Measurements from ENCODE around the gene NFIB. TPM values are rescaled to one million over a fixed set of nuclear protein-coding genes. Genes with fewer than 3 reads are reported as not detected.

Gene NFIB
- total and polyA plus RNA-seq, 2 experiments from 2014 or later, result 5.3 to 6.0 TPM

DNA sequence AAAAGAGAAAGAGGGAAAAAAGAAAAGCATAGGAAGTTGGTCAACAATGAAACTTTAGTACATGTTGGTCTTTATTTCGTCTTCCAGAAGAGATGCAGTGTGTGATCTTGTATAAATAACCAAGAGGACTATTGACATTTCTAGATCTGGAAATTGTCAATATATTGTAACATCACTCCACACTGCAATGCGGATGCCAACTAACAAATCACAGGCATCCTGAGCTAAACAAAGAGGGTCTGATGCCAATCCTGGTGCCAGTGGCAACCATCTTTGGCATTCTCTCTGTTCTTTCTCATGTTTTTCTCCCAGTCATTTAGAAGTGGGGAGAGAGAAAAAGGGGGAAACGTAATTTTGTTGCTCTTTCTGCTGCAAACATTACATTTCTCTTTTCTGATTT is 9.7 kb downstream of the NFIB start:
- 93 to 98% methylated on average over 3 of the region's 3 CpGs for WGBS, 2 experiments (ENCODE audit: low coverage in 1 of 2, low lambda C conversion rate in 2 of 2, missing lambda C conversion rate in 2 of 2)

DNA sequence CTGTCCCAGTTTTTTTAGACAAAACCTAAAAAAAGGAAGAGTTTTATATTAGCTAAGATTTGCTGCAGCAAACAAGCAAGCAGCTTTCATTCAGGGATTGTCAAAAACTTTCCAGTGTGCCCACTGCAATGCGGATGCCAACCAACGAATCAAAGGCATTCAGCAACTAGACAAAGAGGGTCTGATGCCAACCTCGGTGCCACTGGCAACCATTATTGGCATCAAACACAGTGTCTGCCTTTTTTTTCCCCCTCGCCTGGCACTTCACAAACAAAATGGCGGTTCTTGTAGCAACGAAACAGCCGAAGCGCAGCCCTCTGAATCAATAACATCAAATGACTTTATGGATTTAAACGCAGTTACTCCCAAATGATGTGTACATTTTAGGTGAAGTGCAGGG is 10.4 kb downstream of the NFIB start:
- WGBS, 2 experiments (ENCODE audit: low coverage in 1 of 2, low lambda C conversion rate in 2 of 2, missing lambda C conversion rate in 2 of 2), result 93 to 98% methylated on average over 9 of the region's 9 CpGs
- H3K79me2 ChIP-seq (ENCODE audit: insufficient read depth), result no peaks in the 10 kb centered on the region
- H3K4me3 ChIP-seq, result no peak overlapping the region
- no peaks in the 10 kb centered on the region for H3K4me1 ChIP-seq (ENCODE audit: insufficient read depth)
- no peak for DNase-seq
- H3K27me3 ChIP-seq (replicated peaks; ENCODE audit: insufficient read depth), result no peaks in the 10 kb centered on the region
- no peaks in the 10 kb centered on the region for H4K20me1 ChIP-seq (ENCODE audit: insufficient read depth)
- in situ Hi-C loops (cut with MboI), result no loop called here
- no peaks in the 10 kb centered on the region for H3K9me3 ChIP-seq (ENCODE audit: low read depth)
- no peak overlapping the region for H3K9ac ChIP-seq
- no peak overlapping the region for H2AFZ ChIP-seq
- peaks cover 6% of the 10 kb centered on the region; the same call in 1 of the 2 replicates for H3K36me3 ChIP-seq (ENCODE audit: low read depth)
- TF ChIP-seq EZH2 (IDR thresholded peaks at IDR 0.05; ENCODE audit: insufficient read depth, poor library complexity, severe bottlenecking) (no peak), EZH2phosphoT487 (IDR thresholded peaks at IDR 0.05; ENCODE audit: insufficient read depth, low read depth) (no peak)
- H3F3A ChIP-seq (ENCODE audit: insufficient read depth), result no peaks in the 10 kb centered on the region
- H3K27ac ChIP-seq, result no peak overlapping the region
- H3K4me2 ChIP-seq (ENCODE audit: unreplicated experiment), result no peak overlapping the region
- H3K9me2 ChIP-seq (ENCODE audit: insufficient read depth), result no peaks in the 10 kb centered on the region

More for the DNA sequence above, 9.7 kb downstream of the NFIB start:
- Histone ChIP-seq H3K36me3 (ENCODE audit: low read depth) (peaks cover 6% of the 10 kb centered on the region; the same call in 1 of the 2 replicates), H3K79me2 (ENCODE audit: insufficient read depth) (no peaks in the 10 kb centered on the region), H3F3A (ENCODE audit: insufficient read depth) (no peaks in the 10 kb centered on the region), H3K9me3 (ENCODE audit: low read depth) (no peaks in the 10 kb centered on the region), H3K4me2 (ENCODE audit: unreplicated experiment) (no peak overlapping the region), H3K9me2 (ENCODE audit: insufficient read depth) (no peaks in the 10 kb centered on the region), H4K20me1 (ENCODE audit: insufficient read depth) (no peaks in the 10 kb centered on the region), H3K27me3 (replicated peaks; ENCODE audit: insufficient read depth) (no peaks in the 10 kb centered on the region), H3K4me1 (ENCODE audit: insufficient read depth) (no peaks in the 10 kb centered on the region), H2AFZ (no peak overlapping the region), H3K27ac (no peak overlapping the region), H3K9ac (no peak overlapping the region), H3K4me3 (no peak overlapping the region)
- no peak for TF ChIP-seq EZH2 (IDR thresholded peaks at IDR 0.05; ENCODE audit: insufficient read depth, poor library complexity, severe bottlenecking)
- TF ChIP-seq EZH2phosphoT487 (IDR thresholded peaks at IDR 0.05; ENCODE audit: insufficient read depth, low read depth), result no peak
- in situ Hi-C loops (cut with MboI), result no loop called here
- DNase-seq, result no peak

DNA sequence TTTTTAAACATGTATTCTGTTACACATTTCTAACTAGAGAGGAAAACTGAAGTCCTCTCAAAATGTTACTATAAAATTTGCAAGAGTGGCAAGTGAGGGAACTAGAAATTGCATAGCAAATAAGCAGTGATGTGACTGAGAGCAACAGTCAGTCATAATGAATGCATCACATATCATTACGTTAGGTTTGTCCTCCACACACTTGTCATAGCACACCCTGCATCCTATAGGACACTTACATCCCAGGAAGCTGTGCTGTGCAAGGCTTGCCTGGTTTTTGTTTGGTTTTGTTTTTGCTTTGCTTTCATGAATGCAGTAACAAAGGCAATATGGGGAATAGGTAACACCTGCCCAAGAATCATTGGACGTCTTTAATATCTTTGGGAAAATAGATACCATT is 10.8 kb downstream of the NFIB start:
- Histone ChIP-seq H2AFZ (no peak overlapping the region), H3K79me2 (ENCODE audit: insufficient read depth) (no peaks in the 10 kb centered on the region), H3K4me1 (ENCODE audit: insufficient read depth) (no peaks in the 10 kb centered on the region), H3K27ac (no peak overlapping the region), H3K9me3 (ENCODE audit: low read depth) (no peaks in the 10 kb centered on the region), H3K9me2 (ENCODE audit: insufficient read depth) (no peaks in the 10 kb centered on the region), H3K4me2 (ENCODE audit: unreplicated experiment) (no peak overlapping the region), H3F3A (ENCODE audit: insufficient read depth) (no peaks in the 10 kb centered on the region), H4K20me1 (ENCODE audit: insufficient read depth) (no peaks in the 10 kb centered on the region), H3K27me3 (replicated peaks; ENCODE audit: insufficient read depth) (no peaks in the 10 kb centered on the region), H3K36me3 (ENCODE audit: low read depth) (peaks cover 6% of the 10 kb centered on the region; the same call in 1 of the 2 replicates), H3K4me3 (no peak overlapping the region), H3K9ac (no peak overlapping the region)
- DNase-seq, result no peak
- in situ Hi-C loops (cut with MboI), result no loop called here
- 99 to 100% methylated on average over 2 of the region's 2 CpGs for WGBS, 2 experiments (ENCODE audit: low coverage in 1 of 2, low lambda C conversion rate in 2 of 2, missing lambda C conversion rate in 2 of 2)
- no peak for TF ChIP-seq EZH2phosphoT487 (IDR thresholded peaks at IDR 0.05; ENCODE audit: insufficient read depth, low read depth)
- no peak for TF ChIP-seq EZH2 (IDR thresholded peaks at IDR 0.05; ENCODE audit: insufficient read depth, poor library complexity, severe bottlenecking)

DNA sequence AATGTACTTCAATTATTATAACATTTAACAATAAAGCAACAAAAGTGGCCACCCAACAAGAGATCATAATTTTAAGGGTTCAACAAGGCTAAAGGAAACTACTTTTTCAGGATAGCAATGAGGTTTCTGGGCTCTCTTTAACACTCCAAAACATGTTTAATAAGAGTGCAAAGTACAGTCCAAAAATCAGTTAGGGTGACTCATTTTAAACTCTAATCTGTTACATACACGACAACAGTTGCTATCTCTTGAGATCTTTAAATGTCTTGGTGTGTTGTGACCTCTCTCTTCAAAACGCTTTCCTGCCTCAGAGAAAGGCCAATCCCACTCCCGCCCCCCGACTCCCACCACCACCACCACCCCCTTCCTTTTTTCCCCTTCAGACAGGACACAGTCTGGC is 11.5 kb downstream of the NFIB start:
- no peak overlapping the region for H3K9ac ChIP-seq

DNA sequence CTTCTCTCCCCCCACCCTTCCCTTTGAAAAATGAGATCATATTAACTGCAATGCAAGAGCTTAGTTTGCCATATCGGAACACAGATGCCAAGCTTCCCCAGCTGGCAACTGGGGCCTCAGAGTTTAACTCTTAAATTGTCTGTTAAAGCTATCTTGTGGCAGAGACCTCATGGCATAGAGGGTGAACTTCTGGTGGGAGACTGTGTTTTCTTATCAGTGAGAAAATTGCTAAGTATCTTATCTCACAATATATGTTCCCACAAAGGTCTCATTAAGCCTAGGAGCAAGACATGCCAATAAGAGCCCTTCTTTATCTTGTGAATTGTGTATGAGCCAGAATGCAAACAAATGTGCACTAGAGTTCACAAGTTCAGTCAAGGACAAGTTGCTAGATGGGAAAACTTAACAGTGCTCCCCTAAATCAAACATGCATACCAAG is 12.3 kb downstream of the NFIB start:
- Histone ChIP-seq H3K4me1 (ENCODE audit: insufficient read depth) (no peaks in the 10 kb centered on the region), H3F3A (ENCODE audit: insufficient read depth) (no peaks in the 10 kb centered on the region), H3K9me2 (ENCODE audit: insufficient read depth) (no peaks in the 10 kb centered on the region), H2AFZ (no peak overlapping the region), H3K27me3 (replicated peaks; ENCODE audit: insufficient read depth) (no peaks in the 10 kb centered on the region), H3K4me3 (no peak overlapping the region), H3K36me3 (ENCODE audit: low read depth) (peaks cover 6% of the 10 kb centered on the region; the same call in 1 of the 2 replicates), H3K79me2 (ENCODE audit: insufficient read depth) (no peaks in the 10 kb centered on the region), H4K20me1 (ENCODE audit: insufficient read depth) (no peaks in the 10 kb centered on the region), H3K4me2 (ENCODE audit: unreplicated experiment) (no peak overlapping the region), H3K9ac (no peak overlapping the region), H3K27ac (no peak overlapping the region), H3K9me3 (ENCODE audit: low read depth) (no peaks in the 10 kb centered on the region)
- in situ Hi-C loops (cut with MboI), result no loop called here
- DNase-seq, result no peak
- TF ChIP-seq EZH2phosphoT487 (IDR thresholded peaks at IDR 0.05; ENCODE audit: insufficient read depth, low read depth) (no peak), EZH2 (IDR thresholded peaks at IDR 0.05; ENCODE audit: insufficient read depth, poor library complexity, severe bottlenecking) (no peak)
- WGBS, 2 experiments (ENCODE audit: low coverage in 1 of 2, low lambda C conversion rate in 2 of 2, missing lambda C conversion rate in 2 of 2), result 88 to 90% methylated on average over 1 of the region's 1 CpG

More for the DNA sequence above, 11.5 kb downstream of the NFIB start:
- DNase-seq, result peak; percentile 32
- no peaks in the 10 kb centered on the region for H4K20me1 ChIP-seq (ENCODE audit: insufficient read depth)
- H3K9me2 ChIP-seq (ENCODE audit: insufficient read depth), result no peaks in the 10 kb centered on the region
- in situ Hi-C loops (cut with MboI), result no loop called here
- H3K27ac ChIP-seq, result no peak overlapping the region
- peaks cover 6% of the 10 kb centered on the region; the same call in 1 of the 2 replicates for H3K36me3 ChIP-seq (ENCODE audit: low read depth)
- H3K79me2 ChIP-seq (ENCODE audit: insufficient read depth), result no peaks in the 10 kb centered on the region
- H2AFZ ChIP-seq, result no peak overlapping the region
- H3K4me2 ChIP-seq (ENCODE audit: unreplicated experiment), result no peak overlapping the region
- no peaks in the 10 kb centered on the region for H3K4me1 ChIP-seq (ENCODE audit: insufficient read depth)
- no peak overlapping the region for H3K4me3 ChIP-seq
- 30 to 62% methylated on average over 2 to 4 of the region's 4 CpGs for WGBS, 2 experiments (ENCODE audit: low coverage in 1 of 2, low lambda C conversion rate in 2 of 2, missing lambda C conversion rate in 2 of 2)
- H3K9me3 ChIP-seq (ENCODE audit: low read depth), result no peaks in the 10 kb centered on the region
- no peak for TF ChIP-seq EZH2 (IDR thresholded peaks at IDR 0.05; ENCODE audit: insufficient read depth, poor library complexity, severe bottlenecking)
- TF ChIP-seq EZH2phosphoT487 (IDR thresholded peaks at IDR 0.05; ENCODE audit: insufficient read depth, low read depth), result no peak
- H3K27me3 ChIP-seq (replicated peaks; ENCODE audit: insufficient read depth), result no peaks in the 10 kb centered on the region
- H3F3A ChIP-seq (ENCODE audit: insufficient read depth), result no peaks in the 10 kb centered on the region

Measured in GM23248 (cell line).